ENCODE results near the gene RHBDD3. TPM values are rescaled to one million over a fixed set of nuclear protein-coding genes. Genes with fewer than 3 reads are reported as not detected.

Gene RHBDD3
- total RNA-seq, 1 donor from 2014 or later: 17.9 TPM

GRCh38 chr22:29265305-29265704 is 2.5 kb downstream of the RHBDD3 start:
- ChIA-PET POLR2A (no interaction called here), CTCF (no interaction called here)
- Mint-ChIP-seq H3K27ac (no peak overlapping the region), H3K4me1 (peaks cover 32% of the 10 kb centered on the region), H3K4me3 (no peak overlapping the region), H3K36me3 (ENCODE audit: low read depth) (peaks cover 27% of the 10 kb centered on the region), H3K27me3 (no peaks in the 10 kb centered on the region), H3K9me3 (no peaks in the 10 kb centered on the region)
- intact Hi-C loops (cut with micrococcal nuclease): loop anchor here (5.0 to 10.0 kb wide), 5 partner anchors 193 to 1351 kb away; partner anchors contain the start of genes CHEK2, HSCB, KREMEN1 and PITPNB
- TF ChIP-seq CTCF (IDR thresholded peaks at IDR 0.05): no peak
- DNase-seq: no peak
- no peak for ATAC-seq (ENCODE audit: low read depth)

- TF ChIP-seq CTCF (IDR thresholded peaks at IDR 0.05): no peak
- Mint-ChIP-seq H3K36me3 (ENCODE audit: low read depth) (peaks cover 13% of the 10 kb centered on the region), H3K27me3 (no peaks in the 10 kb centered on the region), H3K4me3 (no peak overlapping the region), H3K9me3 (no peaks in the 10 kb centered on the region), H3K4me1 (peaks cover 17% of the 10 kb centered on the region), H3K27ac (no peak overlapping the region)
- POLR2A ChIA-PET: no interaction called here
- ATAC-seq (ENCODE audit: low read depth) (no peak), DNase-seq (no peak)
- intact Hi-C loops (cut with micrococcal nuclease): loop anchor here (10.0 kb wide), 1 partner anchor 1349 kb away; the partner anchor contains the start of gene PITPNB
- CTCF ChIA-PET: interaction anchor here (0.6 kb wide), 1 partner anchor 12 kb away, joined by 3 read pairs; no protein-coding TSS in a partner anchor
Measured at GRCh38 chr22:29263791-29264276, 3.9 kb downstream of the RHBDD3 start.

- DNase-seq (no peak), ATAC-seq (ENCODE audit: low read depth) (no peak)
- Mint-ChIP-seq H3K27ac (no peak overlapping the region), H3K27me3 (no peaks in the 10 kb centered on the region), H3K9me3 (no peaks in the 10 kb centered on the region), H3K4me3 (no peak overlapping the region), H3K4me1 (no peaks in the 10 kb centered on the region), H3K36me3 (ENCODE audit: low read depth) (peaks cover 4% of the 10 kb centered on the region)
- no peak for TF ChIP-seq CTCF (IDR thresholded peaks at IDR 0.05)
- intact Hi-C loops (cut with micrococcal nuclease): loop anchor here (10.0 kb wide), 1 partner anchor 1346 kb away; the partner anchor contains the start of gene PITPNB
- ChIA-PET CTCF (no interaction called here), POLR2A (no interaction called here)
Measured at GRCh38 chr22:29260601-29261315, 7.0 kb downstream of the RHBDD3 start.

DNA sequence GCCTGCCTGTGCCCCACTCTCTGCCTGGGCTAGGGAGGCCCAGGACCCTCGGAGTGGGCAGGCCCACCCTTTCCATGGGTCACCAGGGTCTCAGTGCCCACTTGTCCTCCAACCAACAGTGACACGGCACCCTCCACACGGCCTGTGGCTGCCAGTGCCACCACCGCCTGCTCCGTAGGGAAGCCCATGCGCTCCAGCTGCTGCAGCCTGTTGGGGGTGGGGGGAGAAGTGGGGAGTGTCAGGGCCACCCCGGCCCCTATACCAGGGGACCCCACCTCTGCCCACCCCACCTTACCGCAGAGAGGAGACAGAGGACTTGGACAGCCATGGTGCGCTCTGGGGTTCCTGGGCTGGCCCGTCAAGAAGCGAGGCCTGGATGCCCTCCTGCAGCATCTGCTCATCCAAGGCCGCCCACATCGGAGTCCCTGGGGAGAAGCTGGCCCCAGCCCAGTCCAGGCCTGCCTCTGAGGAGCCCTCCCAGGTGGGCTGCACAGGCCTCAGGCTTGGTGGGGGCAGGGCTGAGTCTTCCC is 7.7 kb downstream of the RHBDD3 start:
- no peak overlapping the region for H3K4me3 Mint-ChIP-seq
- DNase-seq: no peak
- ATAC-seq (ENCODE audit: low read depth): no peak
- intact Hi-C loops (cut with micrococcal nuclease): loop anchor here (10.0 kb wide), 1 partner anchor 1345 kb away; the partner anchor contains the start of gene PITPNB
- ChIA-PET CTCF (no interaction called here), POLR2A (no interaction called here)
- no peak for TF ChIP-seq CTCF (IDR thresholded peaks at IDR 0.05)
- peaks cover 4% of the 10 kb centered on the region for H3K36me3 Mint-ChIP-seq (ENCODE audit: low read depth)
- no peak overlapping the region for H3K27ac Mint-ChIP-seq
- no peaks in the 10 kb centered on the region for H3K27me3 Mint-ChIP-seq
- H3K4me1 Mint-ChIP-seq: no peaks in the 10 kb centered on the region
- no peaks in the 10 kb centered on the region for H3K9me3 Mint-ChIP-seq

GRCh38 chr22:29259253-29259899 is 8.4 kb downstream of the RHBDD3 start:
- peaks cover under 1% of the 10 kb centered on the region for H3K36me3 Mint-ChIP-seq (ENCODE audit: low read depth)
- intact Hi-C loops (cut with micrococcal nuclease): no loop called here
- H3K4me1 Mint-ChIP-seq: no peaks in the 10 kb centered on the region
- H3K9me3 Mint-ChIP-seq: no peaks in the 10 kb centered on the region
- H3K27me3 Mint-ChIP-seq: no peaks in the 10 kb centered on the region
- no peak overlapping the region for H3K27ac Mint-ChIP-seq
- no peak for ATAC-seq (ENCODE audit: low read depth)
- CTCF ChIA-PET: interaction anchor here (0.8 kb wide), 1 partner anchor 11 kb away, joined by 3 read pairs; no protein-coding TSS in a partner anchor
- DNase-seq: no peak
- no peak for TF ChIP-seq CTCF (IDR thresholded peaks at IDR 0.05)
- H3K4me3 Mint-ChIP-seq: no peak overlapping the region
- POLR2A ChIA-PET: no interaction called here

Data from activated B cell treated with CpG ODN at 0.5 μM for 24 hours (primary cell).